Measurements from ENCODE around the gene BAZ1A. TPM values are rescaled to one million over a fixed set of nuclear protein-coding genes. Genes with fewer than 3 reads are reported as not detected.

The BAZ1A gene, protein sequence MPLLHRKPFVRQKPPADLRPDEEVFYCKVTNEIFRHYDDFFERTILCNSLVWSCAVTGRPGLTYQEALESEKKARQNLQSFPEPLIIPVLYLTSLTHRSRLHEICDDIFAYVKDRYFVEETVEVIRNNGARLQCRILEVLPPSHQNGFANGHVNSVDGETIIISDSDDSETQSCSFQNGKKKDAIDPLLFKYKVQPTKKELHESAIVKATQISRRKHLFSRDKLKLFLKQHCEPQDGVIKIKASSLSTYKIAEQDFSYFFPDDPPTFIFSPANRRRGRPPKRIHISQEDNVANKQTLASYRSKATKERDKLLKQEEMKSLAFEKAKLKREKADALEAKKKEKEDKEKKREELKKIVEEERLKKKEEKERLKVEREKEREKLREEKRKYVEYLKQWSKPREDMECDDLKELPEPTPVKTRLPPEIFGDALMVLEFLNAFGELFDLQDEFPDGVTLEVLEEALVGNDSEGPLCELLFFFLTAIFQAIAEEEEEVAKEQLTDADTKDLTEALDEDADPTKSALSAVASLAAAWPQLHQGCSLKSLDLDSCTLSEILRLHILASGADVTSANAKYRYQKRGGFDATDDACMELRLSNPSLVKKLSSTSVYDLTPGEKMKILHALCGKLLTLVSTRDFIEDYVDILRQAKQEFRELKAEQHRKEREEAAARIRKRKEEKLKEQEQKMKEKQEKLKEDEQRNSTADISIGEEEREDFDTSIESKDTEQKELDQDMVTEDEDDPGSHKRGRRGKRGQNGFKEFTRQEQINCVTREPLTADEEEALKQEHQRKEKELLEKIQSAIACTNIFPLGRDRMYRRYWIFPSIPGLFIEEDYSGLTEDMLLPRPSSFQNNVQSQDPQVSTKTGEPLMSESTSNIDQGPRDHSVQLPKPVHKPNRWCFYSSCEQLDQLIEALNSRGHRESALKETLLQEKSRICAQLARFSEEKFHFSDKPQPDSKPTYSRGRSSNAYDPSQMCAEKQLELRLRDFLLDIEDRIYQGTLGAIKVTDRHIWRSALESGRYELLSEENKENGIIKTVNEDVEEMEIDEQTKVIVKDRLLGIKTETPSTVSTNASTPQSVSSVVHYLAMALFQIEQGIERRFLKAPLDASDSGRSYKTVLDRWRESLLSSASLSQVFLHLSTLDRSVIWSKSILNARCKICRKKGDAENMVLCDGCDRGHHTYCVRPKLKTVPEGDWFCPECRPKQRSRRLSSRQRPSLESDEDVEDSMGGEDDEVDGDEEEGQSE (N-terminal part only)
- total RNA-seq: 26.7 and 27.7 TPM in 2 replicates
- long read RNA-seq, partial matches to known transcripts: 13 of 17 reads
- long read RNA-seq, other reads (novel, unspliced or antisense): 4 of 17 reads

- H3K27ac Mint-ChIP-seq (ENCODE audit: unreplicated experiment): peak within 1 kb of the TSS; percentile 99
- H3K9me3 Mint-ChIP-seq (ENCODE audit: unreplicated experiment): no peaks in the 10 kb centered on the region
- peak within 1 kb of the TSS; percentile 99 for H3K4me3 Mint-ChIP-seq (ENCODE audit: unreplicated experiment)
- no peaks in the 10 kb centered on the region for H3K27me3 Mint-ChIP-seq (ENCODE audit: unreplicated experiment)
- H3K36me3 Mint-ChIP-seq (ENCODE audit: unreplicated experiment): no peaks in the 10 kb centered on the region
- TF ChIP-seq, protein P1, sequence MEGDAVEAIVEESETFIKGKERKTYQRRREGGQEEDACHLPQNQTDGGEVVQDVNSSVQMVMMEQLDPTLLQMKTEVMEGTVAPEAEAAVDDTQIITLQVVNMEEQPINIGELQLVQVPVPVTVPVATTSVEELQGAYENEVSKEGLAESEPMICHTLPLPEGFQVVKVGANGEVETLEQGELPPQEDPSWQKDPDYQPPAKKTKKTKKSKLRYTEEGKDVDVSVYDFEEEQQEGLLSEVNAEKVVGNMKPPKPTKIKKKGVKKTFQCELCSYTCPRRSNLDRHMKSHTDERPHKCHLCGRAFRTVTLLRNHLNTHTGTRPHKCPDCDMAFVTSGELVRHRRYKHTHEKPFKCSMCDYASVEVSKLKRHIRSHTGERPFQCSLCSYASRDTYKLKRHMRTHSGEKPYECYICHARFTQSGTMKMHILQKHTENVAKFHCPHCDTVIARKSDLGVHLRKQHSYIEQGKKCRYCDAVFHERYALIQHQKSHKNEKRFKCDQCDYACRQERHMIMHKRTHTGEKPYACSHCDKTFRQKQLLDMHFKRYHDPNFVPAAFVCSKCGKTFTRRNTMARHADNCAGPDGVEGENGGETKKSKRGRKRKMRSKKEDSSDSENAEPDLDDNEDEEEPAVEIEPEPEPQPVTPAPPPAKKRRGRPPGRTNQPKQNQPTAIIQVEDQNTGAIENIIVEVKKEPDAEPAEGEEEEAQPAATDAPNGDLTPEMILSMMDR (IDR thresholded peaks at IDR 0.05): peak; percentile 14
- peaks cover 38% of the 10 kb centered on the region for H3K4me1 Mint-ChIP-seq (ENCODE audit: unreplicated experiment)
- peak; percentile 89 for DNase-seq (ENCODE audit: extremely low spot score, unreplicated experiment)
Observed at GRCh38 chr14:34875031-34875922, at the start of gene BAZ1A. Gene BAZ1A (minus strand): TSS chr14:34875360. CDS start chr14:34874604, 756 bp downstream.

- no peaks in the 10 kb centered on the region for H3K36me3 Mint-ChIP-seq (ENCODE audit: unreplicated experiment)
- H3K4me3 Mint-ChIP-seq (ENCODE audit: unreplicated experiment): no peak overlapping the region
- H3K4me1 Mint-ChIP-seq (ENCODE audit: unreplicated experiment): no peaks in the 10 kb centered on the region
- DNase-seq (ENCODE audit: extremely low spot score, unreplicated experiment): no peak
- H3K27ac Mint-ChIP-seq (ENCODE audit: unreplicated experiment): no peak overlapping the region
- TF ChIP-seq, protein P1 (IDR thresholded peaks at IDR 0.05): no peak
- no peaks in the 10 kb centered on the region for H3K9me3 Mint-ChIP-seq (ENCODE audit: unreplicated experiment)
- no peaks in the 10 kb centered on the region for H3K27me3 Mint-ChIP-seq (ENCODE audit: unreplicated experiment)
Observed at GRCh38 chr14:34920339-34920738, 45.2 kb upstream of the BAZ1A start.

GRCh38 chr14:34913619-34914018 lies 38.5 kb upstream of the BAZ1A start:
- Mint-ChIP-seq H3K9me3 (ENCODE audit: unreplicated experiment) (no peaks in the 10 kb centered on the region), H3K4me1 (ENCODE audit: unreplicated experiment) (peaks cover 3% of the 10 kb centered on the region), H3K4me3 (ENCODE audit: unreplicated experiment) (no peak overlapping the region), H3K36me3 (ENCODE audit: unreplicated experiment) (no peaks in the 10 kb centered on the region), H3K27ac (ENCODE audit: unreplicated experiment) (no peak overlapping the region), H3K27me3 (ENCODE audit: unreplicated experiment) (no peaks in the 10 kb centered on the region)
- TF ChIP-seq, protein P1 (IDR thresholded peaks at IDR 0.05): no peak
- DNase-seq (ENCODE audit: extremely low spot score, unreplicated experiment): no peak

DNA sequence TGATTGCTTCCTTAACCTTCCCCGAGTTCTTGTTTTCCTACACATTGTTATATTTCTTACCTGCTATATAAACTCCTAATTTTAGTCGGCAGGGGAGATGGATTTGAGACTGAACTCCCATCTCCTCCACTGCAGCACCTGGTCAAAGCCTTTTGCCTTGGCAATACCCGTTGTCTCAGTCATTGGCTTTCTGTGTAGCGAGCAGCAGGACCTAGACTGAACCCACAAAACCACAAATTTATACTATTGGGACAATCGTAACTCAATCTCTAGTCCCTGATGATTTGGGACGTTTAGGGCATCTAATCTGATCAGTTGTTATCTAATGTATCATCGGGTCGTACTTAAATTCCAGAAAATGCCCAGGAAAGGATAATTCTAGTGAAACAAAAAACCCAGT lies 37.8 kb upstream of the BAZ1A start:
- H3K36me3 Mint-ChIP-seq (ENCODE audit: unreplicated experiment): no peaks in the 10 kb centered on the region
- H3K27ac Mint-ChIP-seq (ENCODE audit: unreplicated experiment): no peak overlapping the region
- H3K9me3 Mint-ChIP-seq (ENCODE audit: unreplicated experiment): no peaks in the 10 kb centered on the region
- no peaks in the 10 kb centered on the region for H3K27me3 Mint-ChIP-seq (ENCODE audit: unreplicated experiment)
- no peak for DNase-seq (ENCODE audit: extremely low spot score, unreplicated experiment)
- TF ChIP-seq, protein P1 (IDR thresholded peaks at IDR 0.05): no peak
- no peak overlapping the region for H3K4me3 Mint-ChIP-seq (ENCODE audit: unreplicated experiment)
- peaks cover 3% of the 10 kb centered on the region for H3K4me1 Mint-ChIP-seq (ENCODE audit: unreplicated experiment)
